NCI-H2029 treated with DMSO at 0.1 percent for 48 hours (cell line): ENCODE measurements around the gene TIMM21.
A peak's percentile ranks its signal among the peaks of the same experiment; 100 is the strongest.

ENCODE experiments used
- DNase-seq: peaks from one replicate; lab custom pipeline; 2025; lab: John Stamatoyannopoulos, UW

The TIMM21 gene

GRCh38 chr18:74147779-74148542 is at the start of gene TIMM21, which contains the start of gene FBXO15:
TIMM21 (plus strand) TSS chr18:74148523; CDS start chr18:74148809, 286 bp downstream.
FBXO15 (minus strand) TSS chr18:74147834; CDS start chr18:74147785, 49 bp downstream.
- peak; percentile 50 for DNase-seq

- DNase-seq = no peak
Observed at GRCh38 chr18:74108460-74108859, 39.9 kb upstream of the TIMM21 start.

- DNase-seq = no peak
Observed at GRCh38 chr18:74110149-74110548, 38.2 kb upstream of the TIMM21 start.

- DNase-seq = no peak
Observed at GRCh38 chr18:74110976-74111375, 37.3 kb upstream of the TIMM21 start.

GRCh38 chr18:74113711-74114110 is 34.6 kb upstream of the TIMM21 start:
- DNase-seq = no peak

GRCh38 chr18:74114116-74114515 is 34.2 kb upstream of the TIMM21 start:
- DNase-seq = no peak

- DNase-seq = no peak
Observed at GRCh38 chr18:74115046-74115445, 33.3 kb upstream of the TIMM21 start.

- no peak for DNase-seq
Observed at GRCh38 chr18:74116633-74117554, 31.4 kb upstream of the TIMM21 start.

- no peak for DNase-seq
Observed at GRCh38 chr18:74123200-74123599, 25.1 kb upstream of the TIMM21 start.

GRCh38 chr18:74124642-74125041 is 23.7 kb upstream of the TIMM21 start:
- no peak for DNase-seq

- no peak for DNase-seq
Observed at GRCh38 chr18:74126684-74127655, 21.4 kb upstream of the TIMM21 start.

GRCh38 chr18:74128159-74128558 is 20.2 kb upstream of the TIMM21 start:
- DNase-seq = no peak

GRCh38 chr18:74131124-74131523 is 17.2 kb upstream of the TIMM21 start:
- DNase-seq = no peak

GRCh38 chr18:74132201-74132600 is 16.1 kb upstream of the TIMM21 start:
- no peak for DNase-seq

- no peak for DNase-seq
Observed at GRCh38 chr18:74137920-74138538, 10.3 kb upstream of the TIMM21 start.

GRCh38 chr18:74139411-74139810 is 8.9 kb upstream of the TIMM21 start:
- no peak for DNase-seq

- DNase-seq = no peak
Observed at GRCh38 chr18:74139888-74140287, 8.4 kb upstream of the TIMM21 start.

- DNase-seq = no peak
Observed at GRCh38 chr18:74140582-74140981, 7.7 kb upstream of the TIMM21 start.

- no peak for DNase-seq
Observed at GRCh38 chr18:74141667-74142066, 6.7 kb upstream of the TIMM21 start.

- DNase-seq = no peak
Observed at GRCh38 chr18:74142252-74142651, 6.1 kb upstream of the TIMM21 start.

- no peak for DNase-seq
Observed at GRCh38 chr18:74146756-74147155, 1.6 kb upstream of the TIMM21 start.

- no peak for DNase-seq
Observed at GRCh38 chr18:74147491-74147778, 888 bp upstream of the TIMM21 start.
